Adrenal gland (tissue), 12 donors: ENCODE data around the gene D2HGDH. TPM values are rescaled to one million over a fixed set of nuclear protein-coding genes. Genes with fewer than 3 reads are reported as not detected.

Source experiments
- DNase-seq, 7 donors: peaks; one replicate each; pipeline ENCODE4 v3.0.0-alpha.2; 2019 to 2020
- H3K27ac ChIP-seq, 5 donors: fragments of 200-600 bp; sonication (generic) in 4 of 5; 1 replicate in 3 of 5; 2 replicates in 2 of 5; pipeline versions ENCODE4 v1.5.1 to v1.8.0; 2016 to 2020; ENCODE audit warnings: mild to moderate bottlenecking in 1 of 5
- H3K27me3 ChIP-seq: fragments of 200-600 bp; 2 replicates; pipeline ENCODE4 v1.8.0; 2021
- H3K36me3 ChIP-seq, 2 donors: fragments of 200-600 bp; replicated peaks in 1 of 2; 1 replicate in 1 of 2; 2 replicates in 1 of 2; pipeline versions ENCODE4 v1.5.1 to v1.8.0; 2018 to 2022
- H3K4me1 ChIP-seq, 2 donors: fragments of 200-600 bp; replicated peaks in 1 of 2; 1 replicate in 1 of 2; 2 replicates in 1 of 2; pipeline versions ENCODE4 v1.5.1 to v1.8.0; 2018 to 2021
- H3K4me3 ChIP-seq, 4 donors: fragments of 200-600 bp; sonication (generic) in 3 of 4; one replicate each; pipeline ENCODE4 v1.5.1; 2016 to 2018
- H3K9me3 ChIP-seq, 3 donors: fragments of 200-600 bp; sonication (generic) in 1 of 3; replicated peaks in 1 of 3; 1 replicate in 2 of 3; 2 replicates in 1 of 3; pipeline versions ENCODE4 v1.5.1 to v1.8.0; 2016 to 2021
- POLR2A ChIP-seq, 2 donors: fragments of 450-650 bp; IDR thresholded peaks; one replicate each; pipeline ENCODE4 v1.6.1; 2017; ENCODE audit warnings: antibody characterized with exemption in 2 of 2, mild to moderate bottlenecking in 2 of 2, moderate library complexity in 1 of 2
- WGBS, 4 donors: extraction: QIAGEN DNeasy Blood & Tissue Kit in 2 of 4; methylation state at CpG; one replicate each; pipeline versions ENCODE4 v1.1.5 to v1.1.7; 2013 to 2017; 5-methylcytosine and 5-hydroxymethylcytosine counted together
- intact Hi-C, 2 donors: fragments of 100-400 bp; cut with DNase I; formaldehyde crosslinking; loops; one replicate each; pipeline versions ENCODE4 v1.14.1 to v1.15.0; 2022 to 2023
- polyA plus RNA-seq, 3 donors: library from polyadenylated mRNA; stranded (reverse); fragments of 200-250 nt in 2 of 3; fragments of 350-450 nt in 1 of 3; fragmentation: Illumina TruSeq in 1 of 3; extraction: RNeasy Lipid Tissue Mini Kit (QIAGEN cat#74804) in 1 of 3; gene quantifications; one replicate each; pipeline ENCODE4 v1.2.3, GENCODE V29; 2013 to 2014
- total RNA-seq, 9 donors: library from RNA; depleted of rRNA in 4 of 9; stranded (reverse); fragments of >200 nt in 4 of 9; fragments of 120-200 nt in 1 of 9; fragmentation: NEBNext Ultra II Directional in 1 of 9; extraction: Animal tissue kit (Norgen Biotek cat#: 25700) in 1 of 9; gene quantifications; one replicate each; pipeline versions ENCODE4 v1.1.0 to v1.2.4, GENCODE V29; 2013 to 2023
- TF ChIP-seq, protein P1 (sequence below), 6 experiments: fragments of 450-650 bp in 4 of 6; fragments of 200-600 bp in 2 of 6; sonication (generic) in 1 of 6; IDR thresholded peaks; 1 replicate in 5 of 6; 2 replicates in 1 of 6; pipeline versions ENCODE4 v1.5.1 to v1.8.0; 2016 to 2021; ENCODE audit warnings: antibody characterized with exemption in 6 of 6, mild to moderate bottlenecking in 2 of 6, moderate library complexity in 1 of 6
- donor health status: healthy with polysubstance abuse.
- donor health status: Bipolar disorder and iron deficiency.
- donor health status: DM: yes; HTN: yes; CAD: no.
- donor health status: DM: no; HTN: no; CAD: no.
- donor health status: DM: no; HTN: no; CAD: no.
- donor health status: DM: yes; HTN: yes; CAD: no.

The D2HGDH gene
- total and polyA plus RNA-seq, 12 donors, result 4.3 to 131 (median 38.1) TPM

DNA sequence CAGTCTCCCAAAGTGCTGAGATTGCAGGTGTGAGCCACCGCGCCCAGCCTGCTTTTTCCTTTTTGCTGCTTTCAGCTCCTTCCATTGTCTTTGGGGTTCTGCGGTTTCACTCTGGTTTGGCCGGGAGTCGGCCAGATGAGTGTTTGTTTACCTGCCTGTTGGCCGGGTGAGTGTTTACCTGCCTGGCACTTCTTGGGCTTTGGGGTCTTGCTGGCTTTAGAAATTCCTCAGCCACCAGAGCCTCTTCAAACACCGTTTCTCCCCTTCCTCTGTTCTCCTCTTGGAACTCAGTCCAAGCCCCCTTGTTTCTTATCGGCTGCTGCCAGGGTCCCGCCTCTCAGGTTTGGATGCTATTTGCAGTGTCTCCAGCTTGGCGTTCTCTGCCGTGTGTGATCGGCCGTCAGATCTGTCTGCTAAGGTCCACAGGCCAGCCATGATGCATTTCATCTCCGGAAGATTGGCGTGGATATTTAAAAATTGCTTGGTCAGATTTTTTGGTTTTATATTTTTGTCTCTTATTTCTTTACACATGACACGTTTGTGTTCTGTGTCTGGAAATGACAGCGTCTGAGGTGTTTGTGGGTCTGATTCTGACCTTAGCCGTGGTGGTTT is 28.0 kb downstream of the D2HGDH start:
- Histone ChIP-seq H3K4me1 (no peaks in the 10 kb centered on the region), H3K36me3 (no peaks in the 10 kb centered on the region), H3K27me3 (no peaks in the 10 kb centered on the region), H3K9me3 (no peaks in the 10 kb centered on the region), H3K4me3 (no peak overlapping the region), H3K27ac (no peak overlapping the region)
- intact Hi-C loops, result no loop called here
- WGBS, 4 donors, result 85 to 90% (median 88%) methylated on average over 18 of the region's 18 CpGs
- DNase-seq, result peak in 2 of 7 donors; percentile 3 to 6
- no peak for TF ChIP-seq POLR2A (IDR thresholded peaks at IDR 0.05)
- TF ChIP-seq, protein P1, sequence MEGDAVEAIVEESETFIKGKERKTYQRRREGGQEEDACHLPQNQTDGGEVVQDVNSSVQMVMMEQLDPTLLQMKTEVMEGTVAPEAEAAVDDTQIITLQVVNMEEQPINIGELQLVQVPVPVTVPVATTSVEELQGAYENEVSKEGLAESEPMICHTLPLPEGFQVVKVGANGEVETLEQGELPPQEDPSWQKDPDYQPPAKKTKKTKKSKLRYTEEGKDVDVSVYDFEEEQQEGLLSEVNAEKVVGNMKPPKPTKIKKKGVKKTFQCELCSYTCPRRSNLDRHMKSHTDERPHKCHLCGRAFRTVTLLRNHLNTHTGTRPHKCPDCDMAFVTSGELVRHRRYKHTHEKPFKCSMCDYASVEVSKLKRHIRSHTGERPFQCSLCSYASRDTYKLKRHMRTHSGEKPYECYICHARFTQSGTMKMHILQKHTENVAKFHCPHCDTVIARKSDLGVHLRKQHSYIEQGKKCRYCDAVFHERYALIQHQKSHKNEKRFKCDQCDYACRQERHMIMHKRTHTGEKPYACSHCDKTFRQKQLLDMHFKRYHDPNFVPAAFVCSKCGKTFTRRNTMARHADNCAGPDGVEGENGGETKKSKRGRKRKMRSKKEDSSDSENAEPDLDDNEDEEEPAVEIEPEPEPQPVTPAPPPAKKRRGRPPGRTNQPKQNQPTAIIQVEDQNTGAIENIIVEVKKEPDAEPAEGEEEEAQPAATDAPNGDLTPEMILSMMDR (IDR thresholded peaks at IDR 0.05), result no peak

- TF ChIP-seq, protein P1 (IDR thresholded peaks at IDR 0.05), result no peak
- TF ChIP-seq POLR2A (IDR thresholded peaks at IDR 0.05), result no peak
- peak in 2 of 7 donors; percentile 14 to 15 for DNase-seq
- 85 to 93% (median 90%) methylated on average over 13 of the region's 13 CpGs for WGBS, 4 donors
- Histone ChIP-seq H3K27me3 (no peaks in the 10 kb centered on the region), H3K9me3 (no peaks in the 10 kb centered on the region), H3K4me3 (no peak overlapping the region), H3K27ac (no peak overlapping the region), H3K4me1 (no peaks in the 10 kb centered on the region), H3K36me3 (no peaks in the 10 kb centered on the region)
- intact Hi-C loops, result no loop called here
Observed at GRCh38 chr2:241762933-241763369, 28.5 kb downstream of the D2HGDH start.

DNA sequence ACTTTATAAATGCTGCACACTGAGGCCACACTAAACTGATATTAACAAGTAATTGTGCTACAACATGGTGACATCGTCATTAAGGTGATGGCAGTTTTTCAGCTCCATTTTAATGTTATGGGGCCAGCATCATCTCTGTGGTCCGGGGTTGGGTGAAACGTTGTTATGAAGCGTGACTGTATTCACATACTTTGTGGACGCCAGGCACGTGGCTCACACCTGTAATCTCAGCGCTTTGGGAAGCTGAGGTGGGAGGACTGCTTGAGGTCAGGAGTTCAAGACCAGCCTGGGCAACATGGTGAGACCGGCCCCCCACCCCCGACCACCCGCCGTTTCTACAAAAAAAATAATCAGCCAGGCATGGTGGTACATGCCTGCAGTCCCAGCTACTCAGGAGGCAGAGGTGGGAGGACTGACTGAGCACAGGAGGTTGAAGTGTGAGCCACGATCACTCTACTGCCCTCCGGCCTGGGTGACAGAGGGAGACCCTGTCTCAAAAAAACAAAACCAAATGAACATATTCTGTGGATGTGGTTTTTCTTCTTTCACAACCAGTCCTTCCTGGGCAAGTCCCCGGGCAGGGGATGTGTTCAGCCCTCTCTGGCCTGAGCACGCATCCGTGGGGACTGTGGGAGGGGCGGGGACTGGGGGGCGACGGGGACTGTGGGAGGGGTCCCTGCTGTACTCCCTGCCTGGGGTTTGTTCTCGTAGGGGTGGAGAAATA is 29.3 kb downstream of the D2HGDH start:
- H3K4me3 ChIP-seq, result no peak overlapping the region
- H3K27me3 ChIP-seq, result no peaks in the 10 kb centered on the region
- whole genome bisulfite sequencing, 4 donors, result 74 to 89% (median 81%) methylated on average over 15 to 20 of the region's 20 CpGs
- no peaks in the 10 kb centered on the region for H3K36me3 ChIP-seq
- no peak for DNase-seq
- no peaks in the 10 kb centered on the region for H3K4me1 ChIP-seq
- TF ChIP-seq, protein P1 (IDR thresholded peaks at IDR 0.05), result no peak
- no peak for TF ChIP-seq POLR2A (IDR thresholded peaks at IDR 0.05)
- intact Hi-C loops, result no loop called here
- no peak overlapping the region for H3K27ac ChIP-seq
- H3K9me3 ChIP-seq, result no peaks in the 10 kb centered on the region

GRCh38 chr2:241764275-241765241 is 30.1 kb downstream of the D2HGDH start:
- H3K36me3 ChIP-seq, result no peaks in the 10 kb centered on the region
- intact Hi-C loops, result no loop called here
- no peaks in the 10 kb centered on the region for H3K27me3 ChIP-seq
- H3K27ac ChIP-seq, result no peak overlapping the region
- WGBS, 4 donors, result 84 to 92% (median 90%) methylated on average over 11 to 27 of the region's 27 CpGs
- no peaks in the 10 kb centered on the region for H3K9me3 ChIP-seq
- no peak overlapping the region for H3K4me3 ChIP-seq
- DNase-seq, result peak in 3 of 7 donors; percentile 0 to 46 (median 18)
- TF ChIP-seq POLR2A (IDR thresholded peaks at IDR 0.05), result no peak
- TF ChIP-seq, protein P1 (IDR thresholded peaks at IDR 0.05), result no peak
- no peaks in the 10 kb centered on the region for H3K4me1 ChIP-seq
